Putamen (tissue), 1 donor: ENCODE data around the gene MCC.

Source experiments
- DNase-seq: peaks from one replicate; pipeline ENCODE4 v3.0.0-alpha.2; 2016; ENCODE audit warnings: low spot score

The MCC gene

GRCh38 chr5:113112435-113112834 lies 375.8 kb downstream of the MCC start:
- DNase-seq, result no peak

GRCh38 chr5:113110117-113110516 lies 378.1 kb downstream of the MCC start:
- DNase-seq, result no peak

- DNase-seq, result no peak
Observed at GRCh38 chr5:113109344-113109743, 378.9 kb downstream of the MCC start.

GRCh38 chr5:113108485-113108884 lies 379.8 kb downstream of the MCC start:
- no peak for DNase-seq

- no peak for DNase-seq
Observed at GRCh38 chr5:113106821-113107220, 381.4 kb downstream of the MCC start.

- no peak for DNase-seq
Observed at GRCh38 chr5:113105693-113106280, 382.5 kb downstream of the MCC start.

GRCh38 chr5:113103330-113103729 lies 384.9 kb downstream of the MCC start:
- DNase-seq, result no peak

- peak; percentile 62 for DNase-seq
Observed at GRCh38 chr5:113102121-113102531, 386.1 kb downstream of the MCC start.

- DNase-seq, result no peak
Observed at GRCh38 chr5:113100981-113101380, 387.3 kb downstream of the MCC start.

- DNase-seq, result no peak
Observed at GRCh38 chr5:113099822-113100221, 388.4 kb downstream of the MCC start.

- DNase-seq, result no peak
Observed at GRCh38 chr5:113098378-113098777, 389.9 kb downstream of the MCC start.

- no peak for DNase-seq
Observed at GRCh38 chr5:113095831-113096230, 392.4 kb downstream of the MCC start.

GRCh38 chr5:113093558-113093957 lies 394.7 kb downstream of the MCC start:
- DNase-seq, result no peak

- no peak for DNase-seq
Observed at GRCh38 chr5:113092683-113093082, 395.6 kb downstream of the MCC start.

GRCh38 chr5:113091622-113092021 lies 396.6 kb downstream of the MCC start:
- no peak for DNase-seq

GRCh38 chr5:113090336-113091106 lies 397.7 kb downstream of the MCC start:
- no peak for DNase-seq

- DNase-seq, result no peak
Observed at GRCh38 chr5:113089653-113090335, 398.5 kb downstream of the MCC start.

- no peak for DNase-seq
Observed at GRCh38 chr5:113087976-113088514, 400.2 kb downstream of the MCC start.

- DNase-seq, result no peak
Observed at GRCh38 chr5:113085880-113086409, 402.3 kb downstream of the MCC start.

GRCh38 chr5:113085084-113085414 lies 403.2 kb downstream of the MCC start:
- DNase-seq, result no peak

- no peak for DNase-seq
Observed at GRCh38 chr5:113084402-113085083, 403.7 kb downstream of the MCC start.

- DNase-seq, result no peak
Observed at GRCh38 chr5:113083481-113083880, 404.8 kb downstream of the MCC start.
